Muscle layer of colon (tissue), 2 donors: ENCODE results near the gene KLHL29.

Source experiments
- H3K27ac ChIP-seq: one replicate; pipeline ENCODE4 v1.7.0; 2013; ENCODE audit warnings: low read depth, mild to moderate bottlenecking, low read length, moderate library complexity
- H3K27me3 ChIP-seq, 2 donors: one replicate each; pipeline ENCODE4 v1.7.0; 2013; ENCODE audit warnings: low read length in 2 of 2, mild to moderate bottlenecking in 2 of 2; ENCODE audit not compliant: insufficient read depth in 2 of 2, control insufficient read depth in 1 of 2
- H3K36me3 ChIP-seq: one replicate; pipeline ENCODE4 v1.7.0; 2013; ENCODE audit warnings: mild to moderate bottlenecking, low read length; ENCODE audit not compliant: insufficient read depth
- H3K4me1 ChIP-seq: one replicate; pipeline ENCODE4 v1.7.0; 2013; ENCODE audit warnings: mild to moderate bottlenecking, low read length; ENCODE audit not compliant: insufficient read depth
- H3K4me3 ChIP-seq, 2 donors: one replicate each; pipeline ENCODE4 v1.7.0; 2013; ENCODE audit warnings: low read length in 2 of 2, low read depth in 1 of 2, mild to moderate bottlenecking in 1 of 2, moderate library complexity in 1 of 2
- H3K9ac ChIP-seq: one replicate; pipeline ENCODE4 v1.7.0; 2013; ENCODE audit warnings: low read length
- H3K9me3 ChIP-seq: one replicate; pipeline ENCODE4 v1.7.0; 2013; ENCODE audit warnings: mild to moderate bottlenecking, low read length
- donor health status: abdominal sarcoma.
- donor health status: Adenocarcinoma of cecum.

Gene KLHL29

GRCh38 chr2:23482188-23482587, 97.2 kb downstream of the KLHL29 start:
- H3K27ac ChIP-seq, result no peak overlapping the region
- no peaks in the 10 kb centered on the region for H3K9me3 ChIP-seq
- H3K4me1 ChIP-seq, result peaks cover 25% of the 10 kb centered on the region
- H3K27me3 ChIP-seq, result no peaks in the 10 kb centered on the region
- H3K36me3 ChIP-seq, result no peaks in the 10 kb centered on the region
- H3K9ac ChIP-seq, result no peak overlapping the region
- H3K4me3 ChIP-seq, result no peak overlapping the region

DNA sequence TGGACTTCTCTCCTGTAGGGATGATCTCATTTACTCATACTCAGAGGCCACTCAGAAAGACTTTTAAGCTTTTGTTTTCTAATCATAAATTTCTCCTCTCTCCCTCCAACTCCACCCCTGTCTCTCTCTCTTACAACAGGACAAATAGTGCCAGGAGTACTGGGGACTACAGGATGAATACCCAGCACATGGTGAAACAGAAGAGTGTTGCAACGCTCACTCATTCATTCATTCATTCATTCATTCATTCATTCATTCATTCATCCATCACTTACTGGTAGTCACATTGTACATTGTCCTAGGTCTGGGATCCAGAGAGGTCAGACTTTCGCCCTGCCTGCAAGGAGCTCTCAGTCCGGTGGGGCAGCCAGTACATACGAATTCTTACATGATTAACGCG, 97.6 kb downstream of the KLHL29 start:
- Histone ChIP-seq H3K4me1 (peaks cover 25% of the 10 kb centered on the region), H3K36me3 (no peaks in the 10 kb centered on the region), H3K9me3 (no peaks in the 10 kb centered on the region), H3K27ac (no peak overlapping the region), H3K27me3 (no peaks in the 10 kb centered on the region), H3K9ac (no peak overlapping the region), H3K4me3 (no peak overlapping the region)

DNA sequence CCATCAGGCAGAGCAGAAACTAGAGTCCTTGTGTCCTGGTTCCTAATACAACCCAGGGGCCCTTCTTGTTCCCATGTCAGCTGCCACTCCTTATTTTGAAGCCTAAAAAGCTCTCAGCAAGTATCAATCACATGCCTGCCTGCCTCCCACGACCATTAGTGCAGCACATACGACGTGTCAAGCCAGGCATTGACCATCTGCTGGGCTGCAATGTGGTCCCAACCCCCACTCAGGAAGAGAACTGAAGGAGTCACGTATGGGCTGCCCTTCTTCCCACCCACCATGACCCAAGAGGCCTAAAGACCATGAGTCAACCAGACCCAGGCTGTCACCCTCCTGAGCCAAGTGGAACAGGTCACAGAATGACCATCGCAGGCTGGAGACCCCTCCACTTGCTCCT, 98.8 kb downstream of the KLHL29 start:
- peaks cover 25% of the 10 kb centered on the region for H3K4me1 ChIP-seq
- no peak overlapping the region for H3K4me3 ChIP-seq
- H3K36me3 ChIP-seq, result no peaks in the 10 kb centered on the region
- no peaks in the 10 kb centered on the region for H3K9me3 ChIP-seq
- no peak overlapping the region for H3K27ac ChIP-seq
- no peak overlapping the region for H3K9ac ChIP-seq
- no peaks in the 10 kb centered on the region for H3K27me3 ChIP-seq

DNA sequence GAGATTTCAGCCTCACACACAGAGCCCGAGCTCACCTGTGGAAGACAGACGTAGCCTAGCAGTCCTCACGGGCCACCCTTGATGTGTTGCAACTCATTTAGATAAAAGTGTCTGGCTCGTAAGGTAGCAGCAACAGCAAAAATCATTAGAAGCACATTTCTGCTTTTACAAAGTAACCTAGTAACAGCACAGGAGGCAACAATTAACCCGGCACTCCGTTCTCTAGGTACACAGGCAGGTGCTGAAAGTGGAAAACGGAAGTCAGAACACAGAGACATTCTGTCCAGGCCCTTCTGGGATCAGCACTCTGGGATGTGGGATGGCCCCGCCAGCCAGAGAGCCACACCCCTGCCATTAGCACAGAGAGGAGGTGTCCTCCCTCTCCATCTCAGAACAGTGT, 99.3 kb downstream of the KLHL29 start:
- Histone ChIP-seq H3K36me3 (no peaks in the 10 kb centered on the region), H3K4me1 (peaks cover 25% of the 10 kb centered on the region), H3K9me3 (no peaks in the 10 kb centered on the region), H3K27me3 (no peaks in the 10 kb centered on the region), H3K4me3 (no peak overlapping the region), H3K9ac (no peak overlapping the region), H3K27ac (no peak overlapping the region)

DNA sequence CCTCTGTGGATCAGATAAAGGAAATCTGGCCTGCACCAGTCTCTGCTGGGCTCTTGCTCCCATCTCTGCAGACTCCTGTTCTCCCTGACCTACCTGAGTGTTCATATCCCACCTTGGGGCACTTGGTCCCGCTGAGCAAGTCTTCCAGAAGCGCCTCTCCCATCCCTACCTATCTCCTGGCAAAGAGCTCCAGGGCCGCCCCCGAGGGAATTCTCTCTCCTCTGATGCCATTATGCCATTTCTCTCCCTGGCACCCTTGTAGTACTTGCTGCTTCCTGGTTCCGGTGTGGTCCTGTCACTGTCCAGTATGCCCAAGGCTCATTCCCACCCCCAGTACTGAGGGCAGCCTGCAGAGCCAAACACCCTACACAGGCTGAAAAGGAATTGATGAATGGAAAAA, 99.8 kb downstream of the KLHL29 start:
- Histone ChIP-seq H3K4me1 (peaks cover 25% of the 10 kb centered on the region), H3K9ac (no peak overlapping the region), H3K9me3 (no peaks in the 10 kb centered on the region), H3K27ac (no peak overlapping the region), H3K36me3 (no peaks in the 10 kb centered on the region), H3K27me3 (no peaks in the 10 kb centered on the region), H3K4me3 (no peak overlapping the region)

GRCh38 chr2:23485261-23485660, 100.3 kb downstream of the KLHL29 start:
- Histone ChIP-seq H3K4me3 (no peak overlapping the region), H3K4me1 (peaks cover 24% of the 10 kb centered on the region), H3K27me3 (no peaks in the 10 kb centered on the region), H3K9me3 (no peaks in the 10 kb centered on the region), H3K9ac (no peak overlapping the region), H3K27ac (no peak overlapping the region), H3K36me3 (no peaks in the 10 kb centered on the region)

DNA sequence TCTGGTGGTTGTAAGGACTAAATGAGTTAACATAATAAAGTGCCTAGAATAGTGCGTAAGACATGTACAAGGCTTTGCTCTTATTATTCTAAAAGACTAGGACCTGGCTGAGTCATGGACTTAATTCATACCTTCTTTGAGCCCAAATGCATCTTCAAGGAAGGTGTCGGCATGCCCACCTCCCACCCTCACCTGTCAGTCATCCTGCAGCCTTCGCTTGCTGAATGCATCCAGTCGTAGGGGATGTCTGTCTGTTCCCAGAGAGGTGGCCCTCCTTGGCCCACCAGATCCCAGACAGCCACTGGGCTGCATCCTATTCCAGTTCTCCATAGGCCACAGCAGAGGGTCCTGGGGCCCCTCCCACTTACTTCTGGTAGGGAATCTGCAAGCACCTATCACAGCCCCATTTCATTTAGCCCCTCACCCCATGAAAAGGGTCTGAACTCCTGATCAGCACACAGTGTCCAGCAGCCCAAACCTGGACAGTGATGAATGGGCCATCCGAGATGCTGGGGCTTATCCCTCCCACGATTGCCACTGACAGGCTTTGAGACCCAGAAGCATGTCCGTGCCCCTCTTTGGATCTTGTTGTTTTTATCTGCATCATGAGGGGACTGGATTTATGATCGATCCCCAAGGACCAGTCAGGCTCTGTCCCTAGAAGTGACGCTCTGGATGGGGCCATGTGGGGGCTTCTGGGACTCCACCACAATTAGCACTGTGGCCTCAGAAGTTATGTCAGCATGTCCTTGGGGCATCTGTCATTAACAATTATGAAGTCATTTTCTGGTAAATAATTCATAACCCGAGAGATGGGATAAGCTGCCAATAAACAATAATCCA, 101.1 kb downstream of the KLHL29 start:
- peaks cover 16% of the 10 kb centered on the region for H3K4me1 ChIP-seq

DNA sequence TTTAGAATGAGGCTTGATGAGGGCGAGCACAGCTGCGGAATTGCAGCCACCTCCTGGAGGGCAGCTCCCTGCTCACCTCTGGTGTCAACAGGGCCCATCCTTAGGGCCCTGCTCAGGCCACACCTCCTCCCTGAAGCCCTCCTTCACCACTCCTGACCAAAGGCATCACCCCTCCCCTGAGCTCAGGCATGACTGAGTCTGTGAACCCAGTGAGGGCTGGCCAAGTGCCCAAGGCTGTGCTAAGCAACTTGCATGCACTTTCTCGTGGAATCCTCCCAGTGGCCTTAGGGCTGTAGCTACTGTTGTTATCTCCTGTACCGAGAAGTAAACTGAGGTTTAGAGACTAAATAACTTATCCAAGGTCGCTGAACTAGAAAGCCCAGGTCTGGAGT, 101.7 kb downstream of the KLHL29 start:
- peaks cover 10% of the 10 kb centered on the region for H3K4me1 ChIP-seq
- no peaks in the 10 kb centered on the region for H3K9me3 ChIP-seq
- H3K27me3 ChIP-seq, result no peaks in the 10 kb centered on the region
- no peaks in the 10 kb centered on the region for H3K36me3 ChIP-seq
- no peak overlapping the region for H3K27ac ChIP-seq
- no peak overlapping the region for H3K9ac ChIP-seq
- no peak overlapping the region for H3K4me3 ChIP-seq

More for the DNA sequence above, 101.1 kb downstream of the KLHL29 start:
- Histone ChIP-seq H3K9ac (no peak overlapping the region), H3K27me3 (no peaks in the 10 kb centered on the region), H3K27ac (no peak overlapping the region), H3K9me3 (no peaks in the 10 kb centered on the region), H3K36me3 (no peaks in the 10 kb centered on the region), H3K4me3 (no peak overlapping the region)

DNA sequence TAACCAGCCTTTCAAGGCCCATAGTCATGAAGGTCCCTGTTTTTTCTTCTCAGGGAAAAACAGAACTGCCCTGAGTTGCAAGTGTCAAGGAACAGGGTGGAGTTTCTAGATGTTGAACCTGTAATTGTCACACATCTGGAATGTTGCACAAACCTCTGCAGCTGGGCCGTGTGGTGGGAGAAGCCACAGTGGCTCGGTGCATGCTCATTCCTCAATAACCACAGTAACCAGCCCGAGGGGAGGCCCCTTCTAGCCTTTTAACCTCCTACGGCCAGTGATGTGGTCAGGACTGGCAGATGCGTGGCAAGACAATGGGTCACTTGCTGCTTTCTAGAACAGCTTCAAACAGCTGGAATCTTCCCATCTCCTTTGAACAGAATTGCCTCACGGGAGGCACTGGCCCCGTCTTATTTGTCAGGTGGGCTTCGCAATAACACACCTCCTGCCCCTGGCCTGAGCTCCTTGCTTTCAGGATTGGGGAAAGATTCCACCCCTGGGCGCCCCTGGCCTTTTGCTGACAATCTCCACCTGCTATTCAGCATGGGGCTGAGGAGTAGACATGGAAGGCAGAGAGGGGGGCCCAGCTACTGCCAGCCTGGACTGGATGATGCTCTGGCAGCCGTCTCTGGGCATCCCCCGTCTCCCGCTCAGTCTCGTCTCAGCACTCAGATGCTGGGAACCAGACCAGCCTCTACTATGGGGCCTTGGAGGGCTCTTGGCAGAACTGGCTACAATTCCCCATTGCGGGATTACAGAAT, 102.9 kb downstream of the KLHL29 start:
- Histone ChIP-seq H3K4me1 (peaks cover 9% of the 10 kb centered on the region), H3K27ac (no peak overlapping the region)

GRCh38 chr2:23488584-23488983, 103.6 kb downstream of the KLHL29 start:
- Histone ChIP-seq H3K4me1 (peaks cover 9% of the 10 kb centered on the region), H3K9ac (no peak overlapping the region), H3K9me3 (no peaks in the 10 kb centered on the region), H3K4me3 (no peak overlapping the region), H3K36me3 (no peaks in the 10 kb centered on the region), H3K27me3 (no peaks in the 10 kb centered on the region), H3K27ac (no peak overlapping the region)

More for the DNA sequence above, 102.9 kb downstream of the KLHL29 start:
- Histone ChIP-seq H3K36me3 (no peaks in the 10 kb centered on the region), H3K9me3 (no peaks in the 10 kb centered on the region), H3K27me3 (no peaks in the 10 kb centered on the region), H3K4me3 (no peak overlapping the region), H3K9ac (no peak overlapping the region)

DNA sequence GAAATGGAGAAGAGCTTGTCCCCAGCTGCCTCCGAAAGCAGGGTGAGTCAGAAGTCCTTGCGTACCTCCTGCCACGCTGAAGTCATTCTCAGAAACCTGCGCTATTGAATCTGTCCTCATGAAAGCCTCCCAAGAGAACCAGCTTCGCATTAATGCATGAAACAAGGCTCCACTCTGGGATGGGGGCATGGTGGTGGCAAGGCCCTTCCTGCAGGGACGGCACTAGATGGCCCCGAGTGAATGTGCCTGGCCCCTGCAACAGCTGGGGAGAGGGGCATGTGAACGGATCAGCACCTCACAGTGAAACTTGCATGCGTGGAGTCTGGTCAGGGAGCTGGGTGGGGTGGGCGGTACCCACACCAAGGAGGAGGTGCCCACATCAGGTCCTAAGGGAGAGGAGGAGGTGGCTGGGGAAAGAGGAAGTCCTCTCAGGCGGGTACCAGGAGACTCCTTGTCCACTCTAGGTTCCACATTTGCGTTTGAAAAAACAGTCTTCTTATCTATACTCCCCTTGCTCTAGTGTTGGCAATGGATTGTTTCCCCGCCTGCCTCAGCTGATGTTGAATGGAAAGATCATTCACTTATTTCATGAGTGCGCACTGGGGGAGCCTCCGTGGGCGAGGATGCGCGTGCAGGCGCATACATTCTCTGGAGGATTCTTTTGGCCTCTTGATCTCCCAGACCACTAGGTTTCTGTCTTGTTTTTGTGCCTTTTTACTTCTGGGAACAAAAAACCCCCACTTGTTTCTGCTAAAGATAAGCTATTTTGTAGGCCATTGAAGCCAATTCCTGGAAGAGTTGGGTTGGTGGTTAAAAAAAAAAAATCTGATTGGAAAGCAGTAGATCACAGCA, 104.7 kb downstream of the KLHL29 start:
- H3K36me3 ChIP-seq, result no peaks in the 10 kb centered on the region
- H3K4me1 ChIP-seq, result peaks cover 9% of the 10 kb centered on the region
- no peaks in the 10 kb centered on the region for H3K27me3 ChIP-seq
- H3K27ac ChIP-seq, result no peak overlapping the region
- H3K9me3 ChIP-seq, result no peaks in the 10 kb centered on the region
- H3K4me3 ChIP-seq, result no peak overlapping the region
- H3K9ac ChIP-seq, result no peak overlapping the region
